Fibroblast of the conjunctiva (primary cell): Measurements from ENCODE around the gene FRK.
"Not testable (repeated sequence)": the region's sequence is repeated elsewhere in the genome, so short reads cannot be mapped to it uniquely, and the experiment has no call there.

Experiments used
- DNase-seq: peaks from one replicate; pipeline ENCODE4 v3.0.0-alpha.2; 2010; ENCODE audit warnings: low read depth

FRK gene, protein sequence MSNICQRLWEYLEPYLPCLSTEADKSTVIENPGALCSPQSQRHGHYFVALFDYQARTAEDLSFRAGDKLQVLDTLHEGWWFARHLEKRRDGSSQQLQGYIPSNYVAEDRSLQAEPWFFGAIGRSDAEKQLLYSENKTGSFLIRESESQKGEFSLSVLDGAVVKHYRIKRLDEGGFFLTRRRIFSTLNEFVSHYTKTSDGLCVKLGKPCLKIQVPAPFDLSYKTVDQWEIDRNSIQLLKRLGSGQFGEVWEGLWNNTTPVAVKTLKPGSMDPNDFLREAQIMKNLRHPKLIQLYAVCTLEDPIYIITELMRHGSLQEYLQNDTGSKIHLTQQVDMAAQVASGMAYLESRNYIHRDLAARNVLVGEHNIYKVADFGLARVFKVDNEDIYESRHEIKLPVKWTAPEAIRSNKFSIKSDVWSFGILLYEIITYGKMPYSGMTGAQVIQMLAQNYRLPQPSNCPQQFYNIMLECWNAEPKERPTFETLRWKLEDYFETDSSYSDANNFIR

DNA sequence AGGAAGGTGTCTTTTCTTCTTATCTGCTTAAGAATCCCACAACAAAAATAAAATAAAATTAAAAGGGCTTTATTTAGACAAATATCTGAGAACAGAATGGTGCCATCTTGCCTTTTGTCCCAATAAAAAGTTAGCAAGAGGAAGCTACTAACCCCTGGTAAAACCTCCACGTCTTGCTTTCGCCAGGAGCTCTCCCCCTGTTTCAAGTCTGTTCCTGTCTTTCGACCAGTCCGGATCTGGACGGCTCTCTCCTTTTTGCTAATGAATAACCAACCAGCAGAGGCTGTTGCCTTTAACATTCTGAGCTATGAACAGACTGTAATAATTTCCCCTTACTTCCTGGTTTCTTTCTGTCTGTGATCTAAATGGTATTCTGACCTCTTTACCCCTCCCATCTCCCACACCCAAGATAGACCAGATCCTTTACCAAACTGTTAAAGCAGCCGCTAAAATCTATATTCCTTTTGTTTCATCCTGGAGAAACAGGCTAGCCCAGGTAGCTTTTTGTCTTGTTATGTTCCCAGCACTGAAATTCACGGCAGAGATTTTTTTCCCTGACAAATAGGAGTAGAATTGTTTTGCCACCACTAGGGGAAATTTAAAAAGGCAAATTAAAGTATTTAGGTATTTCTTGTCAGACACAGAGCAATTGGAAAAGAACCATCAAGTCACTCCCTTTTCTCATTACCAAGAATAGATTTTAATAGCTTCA, at the start of gene FRK:
Gene FRK, minus strand, starts transcription at position 320 of the 712 bp plus-strand sequence. CDS start 580 bp downstream, outside the sequence.
- DNase-seq, result no peak

DNA sequence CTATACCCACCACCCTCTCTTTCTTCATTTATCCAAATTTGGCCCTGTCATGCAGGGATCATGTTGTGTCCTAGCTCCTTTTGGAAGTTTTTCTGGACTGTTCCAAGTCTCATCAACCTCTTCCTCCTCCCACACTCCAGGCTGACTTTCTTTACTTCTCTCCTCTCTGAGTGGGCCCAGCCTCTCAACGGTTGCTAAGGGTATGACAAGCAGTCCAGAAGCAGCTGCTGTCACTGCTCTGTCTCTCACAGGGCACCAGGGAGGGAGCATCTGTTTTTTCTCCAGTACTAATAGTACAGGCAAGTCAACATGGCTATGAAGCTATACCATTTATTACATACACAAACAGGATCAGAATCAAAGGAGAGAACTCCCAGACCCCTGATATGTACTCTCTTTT, 48.1 kb upstream of the FRK start:
- no peak for DNase-seq

GRCh38 chr6:116106146-116106545, 45.5 kb upstream of the FRK start:
- DNase-seq, result no peak

DNA sequence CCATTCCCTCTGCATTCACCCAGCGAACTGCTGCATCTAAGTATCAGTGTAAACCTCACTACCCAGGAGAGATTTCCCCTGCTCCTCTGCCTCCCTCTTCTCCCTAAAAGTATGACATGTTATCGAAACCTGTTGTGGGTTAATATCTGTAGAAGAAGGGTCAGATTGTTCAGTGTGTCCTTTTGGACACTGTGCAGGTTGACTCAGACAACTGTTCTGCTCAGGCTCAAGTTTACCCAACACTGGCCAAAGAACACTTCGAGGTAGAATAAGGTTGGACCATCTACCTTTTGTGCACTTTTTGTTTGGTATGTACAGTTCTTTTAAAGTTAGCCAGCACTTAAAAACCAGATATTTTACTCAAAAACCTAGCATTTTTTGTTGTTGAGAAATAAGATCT, 44.6 kb upstream of the FRK start:
- no peak for DNase-seq

DNA sequence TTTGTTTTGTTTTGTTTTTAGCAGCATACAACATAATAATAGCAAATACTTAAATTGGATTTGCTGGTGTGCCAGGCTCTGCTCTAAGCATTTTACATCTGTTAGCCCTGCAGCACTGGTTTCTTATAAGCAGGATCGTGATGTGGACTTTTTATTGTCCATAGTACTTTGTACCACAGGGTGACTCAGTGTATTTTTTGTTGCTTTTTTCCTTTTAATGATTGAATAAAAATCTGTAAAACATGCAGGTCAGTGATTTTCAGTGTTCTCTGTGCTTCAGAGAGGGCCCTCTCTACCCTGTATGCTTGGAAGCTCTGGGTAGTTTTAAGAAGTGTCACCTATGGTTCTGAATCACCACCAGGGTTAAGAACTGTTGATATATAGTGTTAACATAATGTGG, 43.9 kb upstream of the FRK start:
- DNase-seq, result no peak

DNA sequence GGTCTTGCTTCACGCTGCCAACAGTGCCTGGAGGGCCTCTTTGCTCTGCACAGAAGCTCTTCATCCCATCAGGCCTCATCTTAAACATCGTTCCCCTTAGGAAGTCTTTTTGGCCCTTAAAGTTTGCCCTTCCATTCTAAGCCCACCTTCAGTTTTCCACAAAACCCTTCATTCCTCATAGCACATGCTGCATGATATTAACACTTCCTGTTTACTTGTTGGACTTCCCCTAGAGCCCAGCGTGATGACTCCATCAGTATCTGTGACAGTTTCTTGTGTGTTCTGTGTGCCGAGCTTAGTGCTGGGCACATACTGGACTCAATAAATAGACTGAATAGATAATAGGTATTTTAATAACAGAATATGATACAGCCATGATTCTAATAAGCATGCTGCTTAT, 42.2 kb upstream of the FRK start:
- no peak for DNase-seq

- DNase-seq, result no peak
These were observed 41.1 kb upstream of the FRK start for GRCh38 chr6:116101790-116102189.

DNA sequence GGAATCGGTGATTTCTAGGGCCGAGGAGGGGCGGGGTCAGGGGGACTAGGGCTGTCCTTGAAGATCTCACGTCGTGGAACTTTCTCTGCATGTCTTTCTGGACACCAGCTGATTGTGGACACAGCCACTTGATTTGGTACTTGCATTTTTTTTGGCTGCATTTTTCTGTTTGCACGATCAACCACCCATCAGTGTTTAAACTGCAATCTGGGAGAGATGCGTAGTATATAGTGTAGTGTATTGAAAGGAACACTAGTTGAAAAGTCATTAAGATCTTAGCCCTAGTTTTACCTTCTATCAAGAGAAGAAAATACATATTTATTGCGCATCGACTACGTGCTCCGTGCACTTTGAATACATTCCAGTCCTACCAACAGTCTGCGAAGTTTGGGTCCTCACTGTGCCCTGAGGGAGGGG, 40.6 kb upstream of the FRK start:
- DNase-seq, result no peak

DNA sequence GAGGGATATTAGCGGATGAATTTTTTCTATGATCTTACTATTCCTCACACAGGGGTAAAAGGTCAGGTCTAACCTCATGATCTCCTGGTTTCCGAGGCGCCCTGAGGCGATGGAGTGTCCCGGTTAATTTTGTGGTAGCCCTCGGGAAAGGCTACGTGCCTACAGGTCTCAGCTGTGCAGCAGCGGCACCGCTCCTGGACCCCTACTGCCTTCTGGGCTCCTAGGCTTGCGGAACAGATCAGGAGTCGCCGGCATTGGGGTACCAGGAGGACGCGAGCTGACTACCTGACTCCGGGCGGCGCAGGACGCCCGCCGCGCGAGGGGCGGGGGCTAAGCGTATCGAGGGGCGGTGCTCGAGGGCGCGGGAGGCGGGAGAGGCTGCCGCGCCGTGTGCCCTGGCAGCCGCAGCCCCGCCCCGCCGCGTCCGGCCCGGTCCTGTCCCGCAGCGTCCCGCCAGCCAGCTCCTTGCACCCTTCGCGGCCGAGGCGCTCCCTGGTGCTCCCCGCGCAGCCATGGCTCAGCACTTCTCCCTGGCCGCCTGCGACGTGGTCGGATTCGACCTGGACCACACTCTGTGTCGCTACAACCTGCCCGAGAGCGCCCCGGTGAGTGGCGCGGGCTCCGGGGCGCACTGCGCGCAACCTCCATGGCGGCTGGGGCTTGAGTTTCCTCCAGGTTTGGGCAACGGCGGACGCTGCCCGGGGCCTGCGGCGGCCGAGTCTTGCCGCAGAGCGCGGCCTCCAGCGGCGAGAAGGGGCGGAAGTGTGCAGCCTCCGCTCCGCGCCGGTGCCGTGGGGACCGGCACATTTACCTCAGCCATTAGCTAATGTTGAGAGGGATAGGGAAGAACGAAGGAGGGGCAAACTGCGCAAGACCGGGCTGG, 40.0 kb upstream of the FRK start, which contains the start of gene NT5DC1:
Gene NT5DC1, plus strand, starts transcription at position 435 of the 883 bp plus-strand sequence. Its CDS starts 78 bp downstream, at position 513.
- DNase-seq, result peak; percentile 27

- DNase-seq, result no peak
These were observed 38.3 kb upstream of the FRK start for GRCh38 chr6:116099036-116099435.

DNA sequence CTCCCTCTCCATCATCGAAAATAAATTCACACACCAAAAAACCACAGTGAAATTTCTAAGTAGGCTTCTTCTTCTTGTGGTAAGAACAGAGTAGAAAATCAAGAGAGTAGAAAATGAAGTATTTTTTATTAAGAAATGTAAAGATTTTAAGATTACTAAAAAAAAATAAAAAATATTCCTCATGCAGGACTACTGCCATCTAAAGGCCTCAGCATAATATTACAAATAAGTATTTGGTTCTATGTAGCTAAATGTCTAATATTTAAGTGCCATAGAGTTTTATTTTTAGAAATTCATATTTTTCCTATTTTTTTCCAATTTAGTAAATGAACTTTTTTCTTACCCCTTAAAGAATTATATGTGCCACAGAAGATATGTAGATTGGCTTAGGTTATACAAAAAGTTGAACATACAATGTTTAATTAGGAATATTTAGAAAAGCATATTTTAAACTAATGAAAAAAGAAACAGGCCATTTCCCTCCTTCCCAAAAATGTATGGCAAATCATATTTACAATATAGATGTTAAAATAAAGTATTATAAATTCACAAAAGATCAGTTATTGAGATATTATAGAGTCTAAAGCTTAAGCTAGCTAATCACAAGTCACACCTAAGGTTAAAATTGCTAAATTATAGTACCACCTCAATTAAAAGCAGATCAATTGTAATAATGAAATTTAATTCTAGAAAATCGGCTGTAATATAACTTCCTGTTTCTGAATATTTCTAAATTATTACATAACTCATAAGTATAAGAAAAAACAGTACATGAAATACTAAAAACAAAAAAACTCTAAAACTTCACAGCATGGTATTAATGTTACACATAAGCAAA, 36.5 kb upstream of the FRK start:
- no peak for DNase-seq

- not testable (repeated sequence) for DNase-seq
These were observed 35.5 kb upstream of the FRK start for GRCh38 chr6:116096048-116096759.

GRCh38 chr6:116094041-116094440, 33.4 kb upstream of the FRK start:
- DNase-seq, result no peak

GRCh38 chr6:116090251-116090650, 29.6 kb upstream of the FRK start:
- DNase-seq, result no peak

GRCh38 chr6:116088946-116089345, 28.3 kb upstream of the FRK start:
- no peak for DNase-seq

DNA sequence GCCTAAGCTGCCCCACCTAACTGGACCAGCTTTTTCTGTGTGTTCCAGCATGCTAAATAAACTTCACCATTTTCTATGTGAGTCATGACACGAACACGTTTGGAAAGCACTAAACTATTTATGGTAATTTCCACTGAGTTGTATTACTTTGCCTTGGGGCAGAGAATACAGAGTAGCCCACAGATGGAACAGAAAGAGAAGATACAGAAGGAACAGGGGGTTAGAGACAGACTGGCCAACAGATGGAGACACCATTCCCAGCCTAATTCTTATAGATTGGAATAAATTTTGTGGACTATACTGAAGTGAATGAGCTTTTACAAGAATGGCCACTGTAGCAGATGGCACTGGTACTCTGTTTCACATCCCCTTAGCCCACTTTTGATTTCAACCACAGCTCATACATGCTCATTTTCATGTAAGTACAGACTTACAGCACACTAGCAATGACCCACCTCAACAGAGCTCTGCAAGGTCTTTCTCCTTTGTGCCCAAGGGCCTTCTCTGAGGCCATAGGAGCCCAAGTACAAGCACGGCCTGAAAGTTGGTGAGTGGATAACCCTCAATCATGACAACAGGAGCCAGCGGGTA, 26.8 kb upstream of the FRK start:
- DNase-seq, result no peak

DNA sequence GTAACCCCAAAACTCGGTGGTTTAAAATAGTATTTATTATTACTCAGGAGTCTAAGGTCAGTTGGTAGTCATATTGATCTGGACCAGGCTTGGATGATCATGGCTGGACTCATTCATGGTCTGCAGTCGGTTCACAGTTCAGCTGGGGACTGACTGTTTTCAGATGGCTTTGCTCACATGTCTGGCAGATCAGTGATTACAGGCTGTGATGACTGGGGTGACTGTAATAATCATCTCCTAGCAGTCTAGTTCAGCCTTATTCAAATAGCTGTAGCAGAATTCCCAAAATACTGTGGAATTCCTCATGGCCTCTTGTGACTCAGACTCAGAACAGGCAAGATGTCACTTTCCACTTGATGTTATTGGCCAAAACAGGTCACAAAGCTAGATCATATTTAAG, 23.6 kb upstream of the FRK start:
- DNase-seq, result no peak

DNA sequence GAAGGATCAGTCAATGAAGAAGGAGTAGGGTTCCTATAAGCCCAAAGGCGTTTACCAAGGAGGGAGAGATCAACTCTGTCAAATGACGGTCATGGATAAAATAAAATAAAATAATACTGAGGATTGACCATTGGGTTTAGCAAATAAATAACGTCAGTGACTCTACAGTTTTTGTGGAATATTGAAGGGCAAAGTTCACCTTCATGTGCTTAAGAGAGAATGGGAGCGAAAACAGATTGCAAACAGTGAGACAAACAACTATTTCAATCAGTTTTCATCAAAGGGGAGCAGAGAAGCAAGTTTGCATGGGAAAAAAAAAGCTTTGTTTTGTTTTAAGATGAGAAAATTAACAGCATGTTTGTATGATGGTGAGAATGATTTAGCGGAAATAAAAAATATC, 22.4 kb upstream of the FRK start:
- DNase-seq, result no peak

GRCh38 chr6:116078945-116079344, 18.3 kb upstream of the FRK start:
- DNase-seq, result no peak

- no peak for DNase-seq
These were observed 17.8 kb upstream of the FRK start for GRCh38 chr6:116078522-116078921.
